GM21529 (cell line): Measurements from ENCODE around the gene MSI2.

Experiments used
- ATAC-seq: cut with Tn5 transposase; IDR thresholded peaks from one replicate; pipeline ENCODE4 v1.9.1; 2021; ENCODE audit not compliant: unreplicated experiment

MSI2 gene

DNA sequence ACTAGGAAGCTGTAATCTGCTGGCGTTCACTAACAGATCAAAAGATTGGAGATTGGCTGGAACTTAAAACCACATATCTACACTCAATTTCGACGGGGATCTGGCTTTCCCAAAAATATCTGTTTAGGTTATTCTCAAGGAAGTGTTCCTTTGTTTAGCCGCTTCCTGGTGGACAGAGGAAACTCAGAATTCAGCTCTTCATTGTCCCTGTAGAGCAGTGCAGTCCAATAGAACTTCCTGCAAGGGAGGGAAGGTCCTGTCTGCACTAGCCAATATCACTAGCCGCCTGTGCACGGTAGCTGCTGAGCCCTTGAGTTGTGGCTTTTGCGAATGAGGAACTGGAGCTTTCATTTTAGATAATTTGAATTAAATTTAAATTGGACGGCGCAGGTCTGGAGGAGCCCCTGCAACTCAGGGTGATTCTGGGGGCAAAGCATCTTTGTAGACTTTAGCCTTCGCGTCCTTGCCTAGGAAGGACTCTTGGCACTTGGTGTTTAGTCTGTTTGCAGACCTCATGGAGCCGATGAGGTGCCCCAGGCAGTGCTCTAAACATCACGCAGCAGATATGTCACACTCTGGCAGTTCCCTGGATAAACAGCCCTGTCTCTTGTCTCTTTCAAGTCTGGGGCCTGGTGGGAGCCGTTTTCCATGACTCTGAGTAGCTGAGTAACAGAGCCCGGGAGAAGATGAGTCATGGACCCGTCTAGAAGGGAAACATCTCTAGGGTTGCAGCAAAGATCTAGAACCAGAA, 366.5 kb downstream of the MSI2 start:
- ATAC-seq: peak; percentile 79

DNA sequence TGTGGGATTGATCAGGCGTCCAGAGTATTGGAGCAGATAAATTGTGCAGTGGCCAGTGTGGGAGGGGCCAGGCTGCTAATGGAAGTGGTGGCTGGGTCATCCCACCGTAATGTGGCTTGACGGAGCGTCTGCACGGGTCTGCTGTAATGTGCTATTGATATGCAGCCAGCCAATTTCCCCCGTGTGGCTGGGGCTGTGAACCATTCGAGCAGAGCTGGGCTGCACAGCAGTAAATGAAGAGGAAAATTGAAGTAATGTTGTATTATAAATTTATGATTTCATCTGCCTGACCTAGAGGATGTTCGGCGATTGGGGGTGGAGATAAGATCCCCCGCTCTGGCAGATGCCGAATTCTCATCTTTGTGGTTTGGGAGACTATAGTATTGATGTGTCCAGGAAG, 367.3 kb downstream of the MSI2 start:
- ATAC-seq: no peak

DNA sequence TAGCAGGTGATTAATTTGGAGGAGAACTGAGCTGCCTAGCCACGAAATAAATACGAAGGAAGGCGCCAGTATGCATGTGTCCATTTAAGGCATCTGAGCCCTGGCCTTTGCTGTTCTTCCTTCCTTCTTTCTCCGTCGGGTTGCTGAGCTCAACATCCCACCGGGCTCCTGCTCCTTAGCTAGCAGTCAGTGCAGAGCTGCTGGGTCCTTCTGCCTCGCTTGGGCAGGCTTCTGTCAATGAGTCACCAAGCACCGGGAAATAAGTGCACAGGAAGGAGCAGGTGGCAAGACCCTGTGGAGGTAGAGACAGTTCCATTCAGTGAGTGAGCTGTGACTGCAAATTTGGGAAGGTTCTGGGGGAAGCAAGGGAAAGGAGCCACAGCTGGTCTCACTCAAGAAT, 368.1 kb downstream of the MSI2 start:
- ATAC-seq: no peak

DNA sequence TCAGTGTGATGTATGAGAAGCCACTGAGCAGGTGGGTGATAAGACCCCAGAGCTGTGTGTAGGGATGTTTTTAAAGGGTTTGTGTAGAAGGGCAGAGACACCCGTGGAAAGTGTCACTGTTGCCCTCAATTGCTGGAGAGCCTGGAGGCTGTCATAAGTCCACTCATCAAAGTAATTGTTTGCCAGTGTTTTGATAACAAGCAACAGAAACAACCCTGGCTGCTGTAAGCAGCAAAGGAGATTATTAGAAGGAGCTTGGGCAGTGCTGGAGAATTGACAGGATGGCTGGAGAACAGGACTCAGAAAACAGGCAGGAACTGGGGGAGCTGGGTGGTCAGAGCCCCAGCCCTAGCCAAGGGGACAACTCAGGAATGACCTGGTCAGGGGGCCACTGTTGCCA, 369.2 kb downstream of the MSI2 start:
- ATAC-seq: no peak

DNA sequence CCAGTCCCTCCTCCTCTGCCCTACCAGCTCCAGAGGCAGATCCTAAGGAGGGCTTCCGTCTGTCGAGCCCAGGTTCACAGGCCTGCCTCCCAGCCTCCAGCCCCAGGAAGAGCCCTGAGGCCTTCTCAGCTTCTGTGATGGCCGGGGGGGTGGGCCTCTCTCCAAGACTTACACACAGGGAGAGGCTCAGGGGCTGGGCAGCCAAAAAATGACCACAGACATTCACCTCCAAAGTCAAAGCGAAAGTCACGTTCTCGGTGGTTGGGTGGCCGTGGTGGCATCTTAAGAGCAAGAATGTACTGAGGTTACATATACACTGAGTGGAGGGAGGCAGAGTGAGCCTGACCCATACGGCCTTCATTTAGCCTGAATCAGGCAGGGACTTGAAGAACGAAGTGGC, 369.6 kb downstream of the MSI2 start:
- no peak for ATAC-seq

DNA sequence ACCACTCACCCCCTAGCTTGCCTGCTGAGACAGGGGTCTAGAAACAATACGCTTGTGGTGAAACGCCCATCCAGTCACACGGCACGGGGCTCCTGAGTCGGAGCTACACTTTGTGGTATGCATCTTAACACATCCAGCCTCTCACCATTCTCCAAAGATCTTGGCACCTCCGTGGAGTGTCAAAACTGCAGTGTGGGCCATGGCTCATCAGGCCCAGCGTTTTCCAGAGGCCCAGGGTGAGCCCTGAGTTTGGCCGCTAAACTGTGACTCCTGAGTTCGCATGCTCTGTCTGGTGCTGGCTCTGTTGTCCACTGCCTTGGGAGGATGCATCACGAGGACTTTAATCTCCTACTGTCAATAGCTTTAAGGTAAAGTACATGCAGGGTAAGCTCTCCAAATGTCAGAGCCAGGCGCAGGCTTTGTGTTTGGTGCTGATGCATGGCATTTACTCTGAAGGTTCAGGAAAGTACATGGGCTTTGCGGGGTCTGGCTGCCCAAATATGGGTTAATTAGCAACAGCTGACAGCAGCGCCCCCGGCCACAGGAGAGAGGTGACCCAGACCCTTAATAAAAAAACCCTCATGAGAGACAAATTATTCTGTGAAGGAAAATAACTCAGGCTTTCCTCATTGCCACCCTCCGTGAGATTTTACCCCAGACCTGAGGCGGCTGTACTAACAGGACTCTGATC, 370.3 kb downstream of the MSI2 start:
- no peak for ATAC-seq

DNA sequence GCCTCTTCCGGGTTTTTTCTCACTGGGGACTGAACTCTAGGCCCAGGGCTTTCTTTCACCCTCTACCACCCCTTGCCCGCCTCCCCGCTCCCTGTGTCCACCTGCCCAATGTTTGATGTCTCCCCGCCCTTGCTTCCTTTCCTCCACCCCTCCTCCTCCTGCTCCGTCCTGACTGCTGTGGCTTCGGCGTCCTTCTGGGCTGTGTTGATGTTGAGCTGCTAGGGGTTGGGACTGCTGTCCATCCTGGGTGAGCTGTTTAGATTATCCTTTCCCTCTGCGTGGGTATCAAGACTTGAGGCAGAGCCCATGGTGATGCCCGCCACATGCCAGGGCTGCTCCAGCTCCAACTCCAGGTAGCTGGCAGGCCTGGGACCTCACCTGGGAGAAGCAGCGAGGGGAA, 371.3 kb downstream of the MSI2 start:
- no peak for ATAC-seq

DNA sequence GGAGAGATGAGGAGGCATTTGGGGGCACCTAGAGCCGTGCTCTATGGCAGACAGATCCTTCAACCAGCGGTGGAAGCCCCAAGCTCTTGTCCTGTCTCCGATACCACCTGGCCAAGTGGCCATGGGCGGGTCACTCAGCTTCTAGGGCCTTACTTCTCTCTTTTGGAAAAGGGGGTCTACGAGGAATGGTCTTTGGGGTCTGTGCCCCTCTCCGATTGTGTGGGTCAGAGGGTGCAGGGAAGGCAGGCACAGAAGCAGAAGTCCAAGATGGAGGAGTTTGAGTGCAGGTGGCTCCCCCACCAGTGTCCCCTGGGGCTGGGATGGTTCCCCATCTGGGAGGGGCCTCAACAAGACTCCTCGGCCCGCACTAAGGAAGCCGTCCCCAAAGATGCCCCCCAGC, 372.1 kb downstream of the MSI2 start:
- ATAC-seq: no peak

DNA sequence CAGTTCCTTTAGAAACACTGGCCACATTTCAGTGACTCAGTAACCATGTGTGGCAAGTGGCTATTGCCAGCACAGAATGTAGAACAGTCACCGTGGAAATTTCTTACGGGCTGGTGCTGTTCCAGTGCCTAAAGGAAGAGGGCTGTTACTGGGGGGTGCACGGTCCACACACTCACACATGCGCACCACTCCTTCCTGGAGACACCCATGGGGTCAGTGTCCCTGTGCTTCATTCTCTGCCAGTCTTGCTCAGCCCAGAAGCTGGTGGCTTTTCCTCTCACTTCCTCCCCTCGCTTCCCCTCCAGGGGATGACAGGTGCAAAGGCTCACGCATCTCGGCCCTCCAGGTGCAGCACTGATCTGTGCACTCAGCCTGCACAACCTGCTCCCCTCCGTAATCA, 373.1 kb downstream of the MSI2 start:
- ATAC-seq: peak; percentile 80

DNA sequence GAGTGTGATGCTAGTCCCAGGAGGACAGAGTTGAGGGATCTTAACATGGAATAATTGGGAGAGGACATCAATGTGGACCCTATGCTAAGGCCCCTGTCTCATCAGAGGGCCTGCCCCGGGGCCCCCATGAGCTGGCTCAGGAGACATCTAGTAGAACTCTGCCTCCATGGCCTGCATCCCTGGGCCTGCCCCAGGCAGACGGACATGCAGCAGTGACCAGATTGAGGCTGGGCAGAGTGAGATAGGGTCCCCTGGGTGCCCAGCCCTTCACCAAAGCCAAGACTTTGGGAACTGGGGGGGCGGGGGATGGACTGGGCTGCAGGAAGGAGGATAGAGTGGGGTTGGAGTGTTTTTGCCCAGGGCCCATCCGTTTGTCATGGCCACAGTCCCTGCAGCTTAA, 373.6 kb downstream of the MSI2 start:
- ATAC-seq: no peak

DNA sequence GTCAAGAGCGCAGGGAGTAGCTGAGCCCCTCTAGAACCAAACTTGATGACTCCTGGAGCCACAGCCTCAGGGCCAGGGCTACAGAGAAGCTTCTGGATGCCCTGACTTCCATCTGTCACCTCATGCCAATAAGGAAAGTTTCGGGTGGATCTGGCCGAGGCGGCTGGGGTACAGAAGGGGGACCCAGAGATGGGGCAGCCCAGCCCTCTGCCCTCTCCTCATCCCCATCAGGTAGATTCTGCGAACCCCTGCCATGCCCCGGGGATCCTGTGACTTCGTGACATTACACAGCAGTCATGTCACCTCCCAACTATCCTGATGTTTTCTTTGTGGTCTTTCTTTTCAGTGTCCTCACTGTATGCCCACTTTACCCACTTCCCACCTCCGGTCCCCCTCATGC, 374.4 kb downstream of the MSI2 start:
- no peak for ATAC-seq

DNA sequence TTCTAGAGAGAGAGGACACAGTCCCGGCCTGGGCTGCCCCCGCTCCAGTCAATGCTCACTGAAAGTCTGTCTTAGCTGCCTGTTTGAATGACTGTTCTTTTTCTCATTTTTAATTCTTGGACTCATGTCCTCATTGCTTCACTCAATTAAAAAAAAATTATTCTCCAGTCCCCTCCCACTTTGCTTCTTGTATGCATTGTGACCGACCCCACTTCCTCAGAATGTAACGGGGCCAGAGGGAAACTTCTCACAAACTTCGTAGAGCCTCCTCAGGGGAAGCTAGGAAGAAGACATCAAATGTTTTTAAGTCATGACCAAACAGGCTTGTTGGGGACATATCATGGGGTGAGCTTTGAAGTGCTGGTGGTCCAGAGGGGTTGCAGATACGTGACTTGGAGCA, 375.5 kb downstream of the MSI2 start:
- ATAC-seq: no peak

DNA sequence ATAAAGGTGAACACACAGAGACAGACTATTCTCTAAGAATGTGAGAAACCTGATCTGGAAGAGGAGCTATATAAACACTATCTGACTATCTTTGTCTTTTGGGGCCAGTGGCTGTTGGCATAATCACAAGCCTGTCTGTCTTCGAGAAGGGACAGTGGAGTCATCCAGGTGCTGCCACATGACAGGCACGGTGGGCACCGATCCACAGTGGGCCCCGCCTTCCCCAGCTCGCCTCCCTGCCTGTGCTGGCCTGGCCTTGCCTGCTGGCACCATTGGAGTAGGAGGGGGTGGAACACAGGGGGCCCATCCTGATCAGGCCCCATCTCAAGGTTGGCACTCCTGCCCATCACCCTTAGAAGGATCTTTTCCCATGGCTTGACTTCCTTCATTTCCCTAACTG, 376.0 kb downstream of the MSI2 start:
- no peak for ATAC-seq

DNA sequence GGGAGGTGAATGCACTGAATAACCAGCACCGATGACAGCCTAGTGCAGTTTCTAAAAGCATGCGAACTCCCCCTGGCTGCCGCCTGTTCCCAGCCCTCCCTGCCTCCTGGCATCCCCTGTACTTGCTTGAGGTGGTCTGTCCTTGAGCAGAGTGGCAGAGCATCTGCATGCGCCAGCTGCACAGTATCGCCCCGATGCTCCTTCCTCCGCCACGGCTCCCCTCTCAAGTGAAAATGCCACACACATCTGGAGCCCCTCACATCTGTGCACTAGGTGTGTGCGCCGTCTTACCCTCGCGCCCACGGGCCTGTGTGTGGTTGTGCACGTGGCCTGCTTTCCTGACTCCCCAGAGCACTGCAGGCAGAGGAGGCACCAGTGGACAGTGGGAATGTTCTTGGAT, 376.9 kb downstream of the MSI2 start:
- no peak for ATAC-seq

DNA sequence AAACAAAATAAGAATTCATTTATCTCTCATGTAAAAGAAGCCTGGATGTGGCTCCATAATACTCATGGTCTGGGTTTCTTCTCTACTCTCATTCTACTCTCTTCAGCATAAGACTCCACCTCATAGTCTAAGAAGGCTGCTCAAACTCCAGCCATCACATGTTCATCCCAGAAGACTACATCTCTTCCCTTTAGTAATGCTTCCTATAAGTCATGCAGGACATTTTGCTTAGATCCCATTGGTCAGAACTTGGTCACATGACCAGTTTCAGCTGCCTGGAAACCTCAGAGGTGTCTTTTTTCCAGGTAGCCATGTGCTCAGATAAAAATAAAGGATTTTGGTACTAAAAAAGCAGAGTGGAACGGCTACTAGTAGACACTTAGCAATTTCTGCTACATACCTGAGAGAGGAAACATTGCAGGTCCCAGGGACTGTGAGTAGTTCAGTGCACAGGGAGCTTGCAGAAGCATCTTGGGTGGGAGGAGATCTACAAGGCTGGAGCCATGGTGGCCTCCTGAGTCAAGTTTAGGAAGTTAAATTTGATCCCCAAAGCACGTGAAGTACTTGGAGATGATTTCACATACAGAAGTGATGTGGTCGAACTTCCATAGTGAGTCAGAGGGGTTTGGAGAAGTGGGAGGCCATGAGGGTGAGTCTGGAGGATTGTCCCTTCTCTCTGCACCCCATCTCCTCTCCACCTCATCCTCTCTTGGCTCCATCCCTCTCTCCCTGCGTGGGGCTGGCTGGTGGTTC, 378.6 kb downstream of the MSI2 start:
- ATAC-seq: no peak

DNA sequence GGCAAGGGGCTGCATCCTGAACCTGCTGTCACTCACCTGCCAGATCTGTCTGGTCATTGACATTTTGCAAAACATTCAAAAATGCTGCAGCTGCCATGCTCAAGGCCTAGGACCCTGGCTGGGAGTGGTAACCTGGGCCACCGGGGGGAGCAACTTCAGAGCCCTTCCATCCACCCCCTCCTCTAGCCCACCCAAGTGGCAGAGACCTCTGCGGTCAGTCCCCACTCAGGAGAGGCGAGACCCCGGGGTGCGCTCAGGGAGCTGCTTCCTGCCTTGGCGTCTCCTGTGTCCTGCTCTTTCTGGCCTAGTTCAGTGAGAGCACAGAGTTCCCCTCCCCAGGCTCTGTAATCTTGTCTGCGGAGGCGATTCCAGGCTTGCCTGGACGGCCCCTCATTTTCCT, 380.0 kb downstream of the MSI2 start:
- no peak for ATAC-seq

DNA sequence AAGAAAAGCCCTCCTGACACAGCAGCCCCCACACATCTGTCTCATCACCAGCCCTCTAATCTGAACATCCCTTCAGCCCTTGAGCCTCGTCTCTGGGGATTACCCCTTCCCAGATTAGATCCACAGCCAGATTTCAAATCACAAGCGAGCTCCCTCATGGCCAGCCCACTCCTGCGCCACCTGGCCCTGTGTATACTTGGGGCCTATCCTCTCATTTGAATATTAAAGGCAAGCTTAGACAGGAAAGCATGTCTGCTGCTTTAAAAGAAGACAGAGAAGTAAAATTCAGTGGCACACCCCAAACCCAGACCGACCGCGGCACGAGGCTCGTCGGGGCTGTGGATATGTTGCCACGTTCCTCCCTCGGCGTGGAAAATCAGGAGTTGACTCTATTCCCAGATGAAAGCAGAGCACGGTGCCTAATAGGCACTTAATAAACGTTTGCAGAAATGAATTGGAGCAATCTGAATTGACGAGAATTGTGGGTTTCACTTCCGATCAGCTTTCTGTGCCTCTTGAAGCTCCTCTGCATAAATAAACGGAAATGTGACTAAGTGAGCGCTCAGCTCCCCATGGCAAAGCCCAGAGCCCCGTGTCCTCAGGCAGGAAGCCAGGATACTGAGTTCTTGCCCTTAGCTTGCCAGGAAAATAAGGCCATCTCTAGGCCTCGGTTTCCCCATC, 380.8 kb downstream of the MSI2 start:
- peak; percentile 60 for ATAC-seq

DNA sequence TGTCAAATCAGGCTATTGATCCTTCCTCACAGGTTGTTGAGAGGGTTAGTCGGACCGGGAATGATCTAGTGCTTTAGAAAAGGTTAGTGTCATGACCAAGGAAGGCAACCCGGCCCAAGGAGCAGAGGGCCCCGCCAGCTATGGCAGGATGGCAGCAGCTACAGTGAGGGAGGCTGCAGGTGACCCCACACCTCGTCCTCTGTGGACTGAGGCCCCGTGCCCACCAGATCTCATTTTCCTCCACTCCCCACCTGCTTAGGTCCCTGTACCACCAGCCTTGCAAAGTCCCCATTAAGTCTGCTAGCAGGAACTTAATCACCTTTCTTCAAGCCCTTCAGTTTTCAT, 381.3 kb downstream of the MSI2 start:
- ATAC-seq: no peak

DNA sequence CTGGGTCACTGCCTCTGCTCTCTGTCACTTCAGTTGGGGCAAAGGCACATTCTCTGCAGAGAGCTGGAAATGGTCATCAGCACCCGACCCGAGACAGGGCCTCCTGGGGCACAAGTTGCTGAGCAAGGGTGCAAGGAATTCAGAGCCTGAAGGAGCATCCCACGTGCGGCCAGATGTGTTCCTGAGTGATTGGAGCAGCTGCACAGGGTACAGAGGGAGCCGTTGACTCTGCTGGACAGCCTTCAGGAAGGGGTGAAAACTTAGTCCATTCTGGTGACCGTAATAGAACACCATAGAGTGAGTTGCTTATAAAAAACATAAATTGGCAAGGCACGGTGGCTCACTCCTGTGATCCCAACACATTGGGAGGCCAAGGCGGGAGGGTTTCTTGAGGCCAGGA, 382.0 kb downstream of the MSI2 start:
- no peak for ATAC-seq

DNA sequence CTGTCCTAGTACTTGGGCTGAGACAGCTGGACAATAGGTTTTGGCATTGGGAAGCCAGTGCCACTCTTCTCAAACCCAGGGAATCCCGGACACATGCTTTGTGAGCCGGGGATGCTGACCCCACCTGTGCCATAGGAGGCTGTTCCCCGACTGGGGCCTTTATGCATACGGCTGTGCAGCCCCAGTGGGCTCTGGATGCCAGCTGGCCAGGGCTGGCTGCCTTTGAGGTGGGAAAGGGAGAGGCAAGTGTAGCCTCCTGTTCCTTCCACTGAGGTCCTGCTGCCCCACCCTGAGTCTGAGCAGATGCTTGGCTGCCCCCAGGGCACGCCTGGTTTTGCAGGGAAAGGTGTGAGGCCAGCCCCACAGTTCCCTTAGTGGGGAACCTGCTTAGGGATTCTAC, 383.1 kb downstream of the MSI2 start:
- no peak for ATAC-seq

DNA sequence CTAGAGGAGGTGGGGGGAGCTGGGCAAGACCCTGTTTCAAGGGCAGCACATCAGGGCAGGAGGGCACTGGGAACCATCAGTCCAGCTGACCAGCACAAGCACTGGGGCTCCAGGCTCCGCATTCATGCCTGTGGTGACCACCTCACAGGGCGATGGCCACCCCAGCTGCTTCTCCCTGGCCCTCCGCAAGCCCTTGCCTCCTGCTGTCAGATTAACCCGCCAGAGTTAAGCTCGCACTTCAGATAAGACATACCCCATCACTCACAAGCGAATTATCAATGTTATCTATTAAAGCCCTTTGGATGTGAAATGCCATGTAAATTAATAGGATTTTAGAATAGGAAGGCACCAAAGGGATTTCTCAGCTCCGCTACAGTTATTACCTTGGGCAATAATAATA, 383.8 kb downstream of the MSI2 start:
- no peak for ATAC-seq

DNA sequence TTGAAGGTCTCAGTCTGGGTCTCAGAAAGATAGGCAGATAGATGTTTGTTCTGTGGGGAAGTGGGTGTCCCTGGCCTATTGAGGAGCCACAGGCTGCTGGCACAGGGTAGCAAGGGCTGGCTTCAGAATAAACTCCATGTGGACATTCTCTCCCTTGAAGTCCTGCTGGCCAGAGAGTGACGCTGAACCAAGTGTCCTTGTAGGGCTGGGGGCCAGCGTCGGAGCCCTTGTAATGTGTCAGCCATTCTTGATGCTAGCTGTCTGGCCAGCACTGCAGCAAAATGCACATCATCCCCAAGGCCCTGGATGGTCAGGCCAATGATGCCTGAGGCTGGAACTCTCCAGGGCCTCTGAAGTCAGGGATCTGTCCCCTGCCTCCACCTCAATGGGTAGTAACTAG, 385.4 kb downstream of the MSI2 start:
- no peak for ATAC-seq
